NCI-H1105 treated with DMSO at 0.1 percent for 48 hours (cell line): ENCODE results near the gene MIEN1.
A peak's percentile ranks its signal among the peaks of the same experiment; 100 is the strongest.
"Not testable (repeated sequence)": the region's sequence is repeated elsewhere in the genome, so short reads cannot be mapped to it uniquely, and the experiment has no call there.

Experiments used
- DNase-seq: peaks from one replicate; lab custom pipeline; 2025; lab: John Stamatoyannopoulos, UW

Gene MIEN1

DNA sequence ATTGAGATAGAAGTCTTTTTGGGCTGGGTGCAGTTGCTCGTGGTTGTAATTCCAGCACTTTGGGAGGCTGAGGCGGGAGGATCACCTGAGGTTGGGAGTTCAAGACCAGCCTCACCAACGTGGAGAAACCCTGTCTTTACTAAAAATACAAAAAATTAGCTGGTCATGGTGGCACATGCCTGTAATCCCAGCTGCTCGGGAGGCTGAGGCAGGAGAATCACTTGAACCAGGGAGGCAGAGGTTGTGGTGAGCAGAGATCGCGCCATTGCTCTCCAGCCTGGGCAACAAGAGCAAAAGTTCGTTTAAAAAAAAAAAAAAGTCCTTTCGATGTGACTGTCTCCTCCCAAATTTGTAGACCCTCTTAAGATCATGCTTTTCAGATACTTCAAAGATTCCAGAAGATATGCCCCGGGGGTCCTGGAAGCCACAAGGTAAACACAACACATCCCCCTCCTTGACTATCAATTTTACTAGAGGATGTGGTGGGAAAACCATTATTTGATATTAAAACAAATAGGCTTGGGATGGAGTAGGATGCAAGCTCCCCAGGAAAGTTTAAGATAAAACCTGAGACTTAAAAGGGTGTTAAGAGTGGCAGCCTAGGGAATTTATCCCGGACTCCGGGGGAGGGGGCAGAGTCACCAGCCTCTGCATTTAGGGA is 31.0 kb downstream of the MIEN1 start:
- not testable (repeated sequence) for DNase-seq

GRCh38 chr17:39697961-39698360 is 32.4 kb downstream of the MIEN1 start:
- no peak for DNase-seq

DNA sequence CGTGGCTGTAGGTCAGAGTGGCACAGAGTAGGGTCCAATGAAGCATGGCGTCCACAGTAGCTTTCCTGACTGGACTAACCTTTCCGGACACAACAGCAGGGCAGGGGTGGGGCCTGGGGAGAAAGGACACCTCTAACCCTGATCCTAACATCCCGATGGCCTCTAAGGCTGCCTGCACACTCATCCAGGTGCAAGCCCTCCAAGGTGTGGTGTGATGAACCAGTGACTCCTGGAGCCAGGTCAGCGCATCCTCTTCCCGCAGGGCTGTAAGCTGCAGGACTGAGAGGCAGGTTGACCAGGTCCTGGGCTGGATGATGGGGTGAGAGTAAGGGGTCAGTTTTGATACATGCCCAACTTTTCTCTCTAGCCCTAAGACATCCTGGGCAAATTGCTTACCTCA is 33.6 kb downstream of the MIEN1 start:
- no peak for DNase-seq

DNA sequence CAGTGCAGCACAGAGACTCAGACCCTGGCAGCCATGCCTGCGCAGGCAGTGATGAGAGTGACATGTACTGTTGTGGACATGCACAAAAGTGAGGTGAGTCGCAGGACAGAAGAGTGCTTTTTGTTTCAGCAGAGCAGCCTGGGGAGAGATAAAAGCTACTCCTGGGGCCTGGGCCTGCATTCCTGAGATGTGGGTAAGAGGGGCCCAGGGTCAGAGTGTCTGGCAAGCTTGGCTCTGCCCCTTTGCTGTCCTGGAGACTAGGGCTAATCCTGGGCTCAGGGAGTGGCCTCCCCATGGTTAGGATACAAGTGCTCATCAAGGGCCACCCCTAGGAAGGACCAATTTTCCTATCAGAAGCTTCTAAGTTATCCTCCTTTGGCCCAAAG is 35.2 kb downstream of the MIEN1 start:
- no peak for DNase-seq

GRCh38 chr17:39694593-39694992 is 35.7 kb downstream of the MIEN1 start:
- DNase-seq: no peak

GRCh38 chr17:39688945-39689344 is 41.4 kb downstream of the MIEN1 start:
- DNase-seq: no peak

DNA sequence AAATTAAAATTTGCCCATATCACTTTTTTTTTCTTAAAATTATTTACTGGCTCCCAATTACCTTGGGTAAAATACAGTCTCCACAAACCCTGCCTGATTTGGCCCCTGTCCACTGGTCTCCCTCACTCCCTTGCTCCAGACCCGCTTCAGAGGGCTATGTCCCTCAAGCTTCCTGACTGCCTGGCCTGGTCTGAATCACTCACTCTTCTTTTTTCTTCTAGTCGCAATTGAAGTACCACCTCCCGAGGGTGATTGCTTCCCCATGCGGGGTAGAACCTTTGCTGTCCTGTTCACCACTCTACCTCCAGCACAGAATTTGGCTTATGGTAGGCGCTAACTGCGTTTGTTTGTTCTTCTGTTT is 41.9 kb downstream of the MIEN1 start:
- no peak for DNase-seq

DNA sequence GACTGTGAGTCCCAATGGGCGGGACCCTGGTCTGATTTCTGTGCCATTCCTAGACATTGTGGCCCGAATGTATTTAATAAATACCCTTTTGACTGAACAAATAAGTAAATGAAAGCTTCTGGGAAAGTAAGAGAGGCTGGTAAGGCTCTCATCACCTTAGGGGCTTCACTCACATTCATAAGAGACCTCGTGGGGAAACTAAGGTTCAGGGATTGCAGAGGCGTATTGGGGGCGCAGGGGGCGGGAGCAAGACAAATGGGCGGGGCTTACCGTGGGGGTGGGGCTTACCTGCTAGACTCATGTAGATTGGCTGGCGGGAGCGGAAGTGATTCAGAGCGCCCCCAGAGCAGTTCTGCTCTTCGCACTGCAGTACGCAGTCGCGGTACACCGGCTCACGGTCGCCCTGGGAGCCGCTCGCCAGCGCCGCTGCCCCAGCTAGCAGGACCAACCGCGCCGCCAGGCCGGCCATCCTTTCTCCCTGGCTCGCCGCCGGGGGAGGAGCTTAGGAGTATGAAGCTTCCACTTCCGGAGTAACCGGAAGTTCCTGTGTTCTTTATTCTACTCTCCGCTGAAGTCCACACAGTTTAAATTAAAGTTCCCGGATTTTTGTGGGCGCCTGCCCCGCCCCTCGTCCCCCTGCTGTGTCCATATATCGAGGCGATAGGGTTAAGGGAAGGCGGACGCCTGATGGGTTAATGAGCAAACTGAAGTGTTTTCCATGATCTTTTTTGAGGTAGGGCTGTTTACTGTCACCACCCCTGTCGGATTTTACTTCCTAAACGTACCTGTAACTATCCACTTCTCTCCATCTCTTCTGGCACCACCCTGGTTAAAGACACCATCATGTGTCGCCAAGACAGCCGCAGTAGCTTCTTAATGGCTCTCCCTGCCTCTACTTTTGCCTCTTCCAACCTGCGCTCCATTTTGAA is 42.5 kb downstream of the MIEN1 start, which contains the start of gene PGAP3:
Gene PGAP3 (minus strand): TSS at position 512 of the 929 bp plus-strand sequence. CDS start 43 bp downstream, at position 469.
- peak; percentile 89 for DNase-seq

- DNase-seq: no peak
Measured at GRCh38 chr17:39687101-39687545, 43.2 kb downstream of the MIEN1 start.

DNA sequence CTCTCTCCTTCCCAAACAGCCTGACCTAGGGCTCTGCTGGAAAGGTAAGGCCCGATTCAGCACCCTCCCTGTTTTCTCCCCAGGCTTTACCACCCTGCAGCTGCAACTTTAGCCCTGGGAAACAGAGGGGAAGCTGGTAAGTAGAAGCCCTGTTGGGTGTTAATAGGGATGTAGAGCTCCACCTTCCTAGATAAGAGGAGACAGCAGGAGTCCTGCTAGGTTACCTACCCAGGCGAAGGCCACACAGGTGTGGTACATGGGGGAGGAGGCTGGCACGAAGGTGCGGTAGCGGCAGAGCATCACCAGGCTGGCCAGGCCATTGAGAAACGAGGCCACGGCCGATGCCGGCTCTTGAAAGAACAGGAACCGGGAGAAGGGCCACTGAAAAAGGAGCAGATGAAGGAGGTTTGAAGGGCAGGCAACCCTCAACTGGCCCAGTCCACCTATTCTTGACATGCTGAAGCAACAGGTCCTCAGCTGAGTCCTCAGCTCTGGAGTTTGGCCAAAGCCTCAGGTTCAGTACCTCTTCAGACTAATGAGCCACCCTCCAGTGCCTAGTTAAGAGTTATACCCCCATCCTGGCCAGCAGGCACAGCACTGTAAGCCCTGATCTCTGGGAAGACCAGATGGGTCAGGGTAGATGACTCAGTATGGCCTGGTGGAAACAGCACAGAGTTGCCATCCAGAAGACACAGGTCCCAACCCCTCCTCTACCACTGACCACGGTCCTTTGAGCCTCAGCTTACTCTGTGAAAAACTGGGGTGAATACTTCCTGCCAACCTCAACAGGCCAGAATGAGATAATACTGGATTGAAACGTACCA is 45.8 kb downstream of the MIEN1 start:
- DNase-seq: no peak

- DNase-seq: no peak
Measured at GRCh38 chr17:39683295-39683939, 46.9 kb downstream of the MIEN1 start.

GRCh38 chr17:39679521-39680192 is 50.7 kb downstream of the MIEN1 start:
- no peak for DNase-seq
